ENCODE data around the gene CCNL2.
"Not testable (repeated sequence)": the region's sequence is repeated elsewhere in the genome, so short reads cannot be mapped to it uniquely, and the experiment has no call there.

CCNL2 gene

DNA sequence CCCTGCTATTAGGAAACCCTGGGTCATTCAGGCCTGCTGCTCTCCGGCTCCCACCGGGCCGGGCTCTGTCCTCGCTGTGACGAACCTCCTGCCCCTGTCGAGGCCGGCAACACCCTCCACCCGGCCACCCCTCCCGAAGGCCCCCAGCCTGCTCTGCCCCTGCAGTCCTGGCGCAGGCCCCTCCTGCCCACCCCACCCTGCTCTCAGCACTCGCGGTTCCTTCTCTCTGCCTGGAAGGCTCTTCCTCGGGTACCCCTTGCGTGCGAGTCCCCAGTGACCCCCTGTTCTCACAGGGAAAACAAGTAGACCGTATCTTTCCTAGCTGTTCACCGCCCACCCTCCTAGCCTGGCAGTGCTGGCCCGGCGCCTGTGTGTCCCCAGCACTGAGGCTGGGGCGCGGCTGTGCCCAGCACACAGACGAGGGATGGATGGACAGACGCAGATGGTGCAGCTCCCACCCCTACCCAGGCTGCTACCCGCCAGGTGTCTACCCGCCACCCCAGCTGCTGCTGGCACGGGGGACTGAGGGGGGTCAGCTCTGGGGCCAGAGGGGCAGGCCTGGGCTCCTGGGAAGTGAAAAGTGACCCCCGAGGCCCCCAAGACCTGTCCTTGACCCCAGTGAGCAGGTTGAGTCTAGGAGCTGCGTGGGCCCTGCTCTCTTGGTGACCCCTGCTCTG, 33.3 kb upstream of the CCNL2 start:
- DNase-seq = no peak

DNA sequence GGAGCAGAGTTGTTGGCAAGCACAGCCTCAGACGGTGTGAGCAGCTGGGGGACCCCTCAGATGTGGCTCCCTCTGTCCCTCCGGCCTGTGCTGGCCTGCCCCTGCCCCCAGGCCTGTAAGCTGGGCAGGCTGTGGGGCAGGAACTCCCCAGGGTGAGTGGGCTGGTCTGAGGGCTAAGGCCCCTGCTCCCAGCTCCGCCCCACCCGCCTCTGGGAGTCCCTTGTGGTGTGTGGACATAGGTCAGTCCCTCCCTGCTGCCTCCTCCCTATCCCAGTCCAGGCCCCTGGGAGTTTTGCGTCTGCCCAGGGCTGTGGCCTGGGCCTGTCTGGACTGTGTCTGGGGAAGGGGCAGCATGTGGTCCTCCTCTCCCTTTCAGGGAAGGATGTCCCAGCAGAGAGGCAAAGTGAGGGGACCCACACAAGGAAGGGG, 32.7 kb upstream of the CCNL2 start:
- no peak for DNase-seq

DNA sequence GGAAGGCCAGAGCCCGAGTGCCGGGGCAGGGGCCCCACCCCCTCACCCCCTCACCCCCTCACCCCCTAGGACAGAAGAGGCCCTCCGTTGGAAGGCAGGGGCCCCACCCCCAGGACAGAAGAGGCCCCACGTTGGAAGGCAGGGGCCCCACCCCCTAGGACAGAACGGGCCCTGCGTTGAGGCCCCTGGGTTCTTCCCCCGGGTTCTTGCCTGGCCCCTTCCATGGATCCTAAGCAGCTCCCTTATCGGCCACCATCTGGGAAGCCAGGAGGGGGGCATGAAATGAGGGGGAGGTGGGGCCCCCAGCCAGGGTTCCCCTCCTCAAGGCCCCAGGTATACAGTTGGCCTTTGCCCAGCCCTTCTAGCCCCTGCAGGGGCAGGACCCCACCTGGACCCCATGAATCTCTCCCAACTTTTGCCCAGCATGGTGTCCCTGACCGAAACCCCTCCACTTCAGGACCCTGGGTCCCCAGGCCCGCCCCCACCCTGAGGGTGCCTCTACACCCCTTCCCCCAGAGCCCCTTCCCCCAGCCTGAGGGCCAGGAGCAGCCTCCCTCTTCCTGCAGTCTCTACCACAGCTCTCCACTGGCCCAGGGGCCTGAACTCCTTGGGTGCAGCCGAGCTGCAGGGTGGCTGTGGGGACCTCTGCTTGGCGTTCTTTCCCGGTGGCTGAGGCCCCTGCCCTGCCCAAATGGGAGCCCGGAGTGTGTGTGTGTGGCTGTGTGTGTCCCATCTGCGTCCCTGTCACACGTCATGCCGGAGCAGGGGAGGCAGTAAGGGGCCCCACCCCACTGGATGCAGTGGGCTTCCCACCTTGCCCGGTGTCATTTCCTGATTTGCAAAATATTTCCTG, 32.1 kb upstream of the CCNL2 start:
- no peak for DNase-seq

DNA sequence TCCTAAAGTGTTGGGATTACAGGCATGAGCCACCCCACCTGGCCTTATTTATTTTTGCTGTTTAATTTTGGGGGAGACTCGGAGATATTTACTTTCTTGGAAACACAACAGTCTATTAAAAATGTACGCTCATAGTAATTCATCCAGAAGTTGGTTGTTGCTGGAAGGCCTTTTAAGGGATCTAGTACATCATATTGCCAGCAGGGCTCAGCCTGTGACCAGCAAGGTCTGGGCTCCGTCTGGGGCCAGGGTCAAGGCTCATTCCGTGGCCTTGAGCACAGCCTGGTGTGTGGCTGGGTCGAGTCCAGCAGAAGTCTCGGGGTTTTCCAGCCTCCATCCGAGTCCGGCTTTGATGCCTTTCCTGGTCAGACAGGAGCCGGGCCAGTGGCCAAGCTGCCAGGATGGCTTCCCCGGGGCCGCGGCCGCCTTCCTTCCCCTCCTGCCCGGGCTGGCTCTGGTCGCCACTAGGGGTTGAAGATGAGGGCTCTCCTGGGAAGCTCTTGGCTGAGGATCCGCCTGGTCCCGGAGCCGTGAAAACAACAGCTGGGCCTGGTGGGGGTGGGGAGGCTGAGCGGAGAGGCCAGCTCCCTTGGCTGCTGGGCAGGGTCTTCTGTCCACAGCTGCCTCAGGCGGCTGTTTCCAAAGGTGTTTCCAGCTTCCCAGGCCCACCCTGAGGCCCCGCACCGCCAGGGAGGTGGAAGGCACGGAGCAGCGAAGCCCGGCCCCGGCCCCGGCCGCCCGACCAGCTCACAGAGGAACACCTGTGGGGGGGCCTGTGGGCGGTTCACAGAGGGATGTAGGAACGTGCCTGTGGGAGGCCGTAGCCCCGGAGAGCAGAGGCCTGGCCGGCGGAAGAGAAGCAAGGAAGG, 31.2 kb upstream of the CCNL2 start:
- no peak for DNase-seq

DNA sequence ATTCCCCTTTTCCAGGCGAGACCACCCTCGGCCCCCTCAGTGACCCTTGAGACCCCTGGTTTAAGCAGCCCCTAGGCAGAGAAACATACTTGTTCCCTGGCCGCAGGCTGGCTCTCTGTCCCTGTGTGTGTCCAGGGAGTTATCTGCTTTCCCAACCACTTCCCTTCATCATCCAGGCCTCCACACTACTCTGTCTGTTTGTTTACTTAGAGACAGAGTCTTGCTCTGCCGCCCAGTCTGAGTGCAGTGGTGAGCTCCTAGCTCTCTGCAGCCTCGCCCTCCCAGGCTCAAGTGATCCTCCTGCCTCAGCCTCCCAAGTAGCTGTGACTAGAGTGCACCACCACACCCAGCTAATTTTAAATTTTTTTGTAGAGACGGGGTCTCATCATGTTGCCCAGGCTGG, 30.5 kb upstream of the CCNL2 start:
- DNase-seq = no peak

DNA sequence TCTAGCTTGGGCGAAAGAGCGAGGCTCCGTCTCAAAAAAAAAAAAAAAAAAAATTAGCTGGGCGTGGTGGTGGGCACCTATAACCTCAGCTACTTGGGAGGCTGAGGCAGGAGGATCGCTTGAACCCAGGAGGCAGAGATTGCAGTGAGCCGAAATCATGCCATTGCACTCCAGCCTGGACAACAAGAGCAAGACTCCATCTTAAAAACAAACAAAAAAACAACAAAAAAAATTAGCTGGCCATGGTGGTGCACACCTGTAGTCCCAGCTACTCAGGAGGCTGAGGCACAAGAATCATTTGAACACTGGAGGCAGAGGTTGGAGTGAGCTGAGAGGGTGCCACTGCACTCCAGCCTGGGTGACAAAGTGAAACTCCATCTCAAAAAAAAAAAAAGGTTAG, 29.8 kb upstream of the CCNL2 start:
- not testable (repeated sequence) for DNase-seq

DNA sequence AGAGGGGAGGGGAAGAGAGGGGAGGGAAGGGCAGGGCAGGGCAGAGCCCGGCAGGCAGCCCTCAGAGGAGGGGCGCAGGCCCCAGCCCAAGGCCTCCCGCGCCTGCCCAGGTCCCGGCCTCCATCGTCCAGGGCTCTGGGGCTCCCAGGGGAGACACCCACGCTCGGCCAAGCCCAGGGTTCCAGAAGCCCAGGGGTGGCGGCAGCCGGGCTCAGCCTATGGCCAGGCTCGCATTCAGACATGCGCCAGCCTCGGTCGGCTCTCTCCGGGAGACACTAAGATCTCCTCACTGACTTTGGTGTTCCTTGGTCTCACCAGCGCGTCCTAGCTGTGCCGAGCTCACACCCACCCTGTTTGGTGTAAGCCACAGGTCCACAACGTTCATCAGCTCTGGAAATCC, 29.0 kb upstream of the CCNL2 start:
- DNase-seq = no peak

DNA sequence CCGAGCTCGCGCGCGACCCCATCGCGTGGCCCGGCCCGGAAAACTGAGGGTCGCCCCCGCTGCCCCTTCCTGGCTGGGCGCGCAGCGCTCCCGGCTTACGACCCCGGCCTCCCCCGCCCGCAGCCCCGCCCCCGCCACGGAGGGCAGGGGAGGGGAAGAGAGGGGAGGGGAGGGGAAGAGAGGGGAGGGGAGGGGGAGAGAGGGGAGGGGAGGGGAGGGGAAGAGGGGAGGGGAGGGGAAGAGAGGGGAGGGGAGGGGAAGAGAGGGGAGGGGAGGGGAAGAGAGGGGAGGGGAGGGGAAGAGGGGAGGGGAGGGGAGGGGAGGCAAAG, 28.6 kb upstream of the CCNL2 start:
- no peak for DNase-seq

DNA sequence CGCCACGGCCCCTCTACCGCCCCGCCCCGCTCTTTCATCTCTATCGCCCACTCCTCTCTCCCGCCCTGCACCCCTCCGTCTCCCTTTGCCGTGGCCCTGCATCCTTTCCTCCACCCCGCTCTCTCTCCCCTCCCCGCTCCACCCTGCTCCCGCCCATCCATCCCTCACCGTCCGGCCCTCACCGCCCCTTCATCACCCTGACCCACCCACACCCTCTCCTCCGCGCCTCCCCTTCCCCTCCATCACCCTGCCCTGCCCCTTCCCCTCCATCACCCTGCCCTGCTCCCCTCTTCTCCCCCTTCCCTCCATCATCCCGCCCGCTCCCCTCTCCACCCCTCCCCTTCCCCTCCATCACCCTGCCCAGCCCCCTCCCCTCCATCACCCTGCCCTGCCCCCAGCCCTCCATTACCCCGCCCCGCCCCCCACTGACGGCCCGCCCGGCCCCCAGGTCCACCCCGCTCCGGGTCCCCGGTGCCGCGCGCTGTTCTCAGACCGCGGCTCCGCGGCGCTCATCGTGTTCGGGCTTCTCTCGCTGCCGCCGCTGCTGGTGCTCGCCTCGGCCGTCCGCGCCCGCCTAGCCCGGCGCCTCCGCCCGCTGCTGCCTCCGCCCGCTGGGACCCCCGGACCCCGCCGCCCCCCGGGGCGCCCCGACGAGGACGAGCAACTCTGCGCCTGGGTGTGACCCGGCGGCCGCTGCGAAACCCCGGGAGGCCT, 28.1 kb upstream of the CCNL2 start:
- no peak for DNase-seq

DNA sequence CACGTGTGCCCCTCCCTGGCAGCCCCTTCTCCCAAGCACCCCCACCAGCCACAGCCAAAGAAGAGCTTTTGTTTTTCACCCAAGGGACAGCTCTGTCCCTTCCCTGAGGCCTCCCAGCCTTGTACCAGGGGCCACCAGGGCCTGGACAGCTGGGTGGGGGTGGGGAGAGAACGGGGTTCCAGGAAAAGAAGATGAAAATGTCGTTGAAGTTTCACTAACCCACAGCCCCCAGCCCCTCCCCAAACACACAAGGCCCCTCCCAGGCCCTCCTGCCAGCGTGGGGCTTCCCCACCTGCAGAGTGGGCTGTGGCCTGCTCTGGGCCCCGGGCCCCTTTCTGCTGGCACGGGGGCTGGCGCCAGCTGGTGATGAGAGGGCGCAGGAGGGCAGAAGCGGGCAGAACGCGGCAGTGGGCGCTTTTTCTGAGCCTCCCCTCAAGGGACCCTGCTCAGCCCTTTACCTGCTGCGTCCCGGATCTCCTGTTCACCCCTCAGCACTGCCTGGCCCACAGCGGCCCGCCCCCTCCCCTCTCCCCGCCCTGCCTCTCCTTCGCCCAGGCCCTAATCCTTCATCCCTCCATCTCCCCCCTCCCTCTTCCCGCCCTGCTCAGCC, 27.5 kb upstream of the CCNL2 start:
- no peak for DNase-seq

DNA sequence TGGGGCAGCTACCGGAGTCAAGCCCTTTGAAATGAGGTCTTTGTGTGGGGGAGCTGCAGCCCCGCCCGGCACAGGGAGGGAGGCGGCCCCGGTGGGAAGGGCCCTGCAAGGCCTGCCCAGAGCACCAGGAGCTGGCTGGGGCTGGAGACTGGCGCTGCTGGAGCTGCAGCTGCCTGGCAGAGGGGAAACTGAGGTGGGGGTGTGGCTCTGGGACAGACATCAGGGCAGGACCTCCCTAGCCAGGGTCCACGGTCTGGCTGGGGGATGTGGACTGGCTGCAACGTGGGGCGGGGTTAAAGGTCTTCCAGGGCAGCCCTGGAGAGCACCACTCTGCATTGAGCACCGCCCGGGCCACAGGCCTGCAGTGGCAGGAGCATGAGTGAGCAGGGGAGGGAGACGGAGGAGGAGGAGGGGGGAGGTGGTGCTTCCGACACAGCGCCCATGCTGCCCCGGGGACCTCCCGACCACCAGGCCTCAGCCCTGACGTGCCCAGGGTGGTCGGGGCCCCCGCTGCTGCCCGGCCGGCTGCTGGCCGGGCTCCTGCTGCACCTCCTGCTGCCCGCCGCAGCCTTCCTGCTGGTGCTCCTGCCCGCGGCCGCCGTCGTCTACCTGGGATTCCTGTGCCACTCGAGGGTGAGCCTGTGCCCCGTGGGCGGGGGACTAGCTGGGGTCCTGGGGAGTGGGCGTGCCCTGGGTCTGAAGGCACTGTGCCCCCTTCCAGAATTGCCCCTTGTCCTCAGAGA, 26.8 kb upstream of the CCNL2 start:
- no peak for DNase-seq

DNA sequence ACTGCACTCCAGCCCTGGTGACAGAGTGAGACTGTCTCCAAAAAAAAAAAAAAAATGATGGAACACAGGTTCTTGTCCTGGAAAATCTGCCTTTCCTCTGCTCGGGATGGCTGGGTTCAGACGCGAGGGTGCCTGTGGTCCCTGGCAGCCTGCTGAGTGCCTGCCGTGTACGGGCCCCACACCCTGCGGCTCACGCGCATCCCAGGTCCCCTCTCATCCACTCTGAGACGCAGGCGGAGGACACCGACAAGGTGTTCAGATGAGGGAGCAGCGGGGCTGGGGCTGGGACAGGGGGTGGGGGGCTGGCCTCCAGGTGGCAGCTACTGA, 26.3 kb upstream of the CCNL2 start:
- no peak for DNase-seq

DNA sequence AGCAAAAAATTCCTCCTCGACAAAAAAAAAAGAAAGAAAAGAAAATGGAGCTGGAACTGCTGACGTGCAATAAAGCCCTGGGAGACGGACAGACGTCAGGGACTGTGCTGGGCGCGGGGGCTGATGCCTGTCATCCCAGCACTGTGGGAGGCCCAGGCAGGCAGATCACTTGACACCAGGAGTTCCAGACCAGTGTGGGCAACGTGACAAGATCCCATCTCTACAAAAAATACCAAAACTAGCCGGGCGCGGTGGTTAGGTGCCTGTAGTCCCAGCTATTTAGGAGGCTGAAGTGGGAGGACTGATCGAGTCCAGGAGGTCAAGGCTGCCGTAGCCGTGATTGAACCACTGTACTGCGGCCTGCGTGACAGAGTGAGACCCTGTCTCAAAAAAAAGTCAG, 25.6 kb upstream of the CCNL2 start:
- DNase-seq = no peak

DNA sequence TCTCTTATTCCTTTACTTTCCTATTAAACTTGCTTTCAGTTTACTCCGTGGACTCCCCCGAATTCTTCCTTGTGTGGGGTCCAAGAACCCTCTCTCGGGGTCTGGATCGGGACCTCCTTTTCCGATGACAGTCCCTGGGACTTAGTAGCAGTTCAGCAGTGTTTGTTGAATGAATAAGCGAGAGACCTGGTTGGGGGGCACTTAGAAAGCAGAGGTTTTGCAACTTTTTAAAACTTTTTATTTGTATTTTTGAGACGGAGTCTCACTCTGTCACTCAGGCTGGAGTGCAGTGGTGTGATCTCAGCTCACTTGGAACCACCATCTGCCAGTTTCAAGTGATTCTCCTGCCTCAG, 24.1 kb upstream of the CCNL2 start:
- no peak for DNase-seq

DNA sequence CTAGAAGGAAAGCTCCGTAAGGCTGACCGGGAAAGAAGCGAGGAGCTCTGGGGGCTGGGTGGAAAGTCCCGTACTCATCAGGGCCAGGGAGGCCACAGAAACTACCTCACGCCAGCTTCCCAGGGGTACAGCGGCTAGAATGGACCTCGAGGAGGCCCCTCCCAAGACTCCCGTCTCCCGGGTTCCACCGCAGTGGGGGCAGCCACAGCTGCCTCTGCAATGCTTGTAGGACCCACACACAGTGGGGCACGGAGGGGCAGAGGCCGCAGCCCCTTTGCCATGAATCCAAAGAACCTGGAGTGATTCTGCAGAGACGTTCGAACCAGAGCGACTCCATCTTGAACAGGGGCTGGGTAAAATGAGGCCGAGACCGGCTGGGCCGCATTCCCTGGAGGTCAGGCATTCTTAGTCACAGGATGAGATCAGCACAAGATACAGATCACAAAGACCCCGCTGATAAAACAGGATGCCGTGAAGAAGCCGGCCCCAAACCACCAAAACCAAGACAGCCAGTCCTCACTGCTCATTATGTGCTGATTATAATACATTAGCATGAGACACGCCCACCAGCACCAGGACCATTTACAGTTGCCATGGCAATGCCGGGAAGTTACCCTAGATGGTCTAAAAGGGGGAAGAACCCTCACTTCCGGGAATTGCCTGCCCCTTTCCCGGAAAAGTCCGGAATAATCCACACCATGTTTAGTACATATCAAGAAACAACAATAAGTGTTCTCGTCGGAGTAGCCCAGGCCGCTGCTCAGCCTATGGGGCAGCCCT, 23.5 kb upstream of the CCNL2 start:
- no peak for DNase-seq

DNA sequence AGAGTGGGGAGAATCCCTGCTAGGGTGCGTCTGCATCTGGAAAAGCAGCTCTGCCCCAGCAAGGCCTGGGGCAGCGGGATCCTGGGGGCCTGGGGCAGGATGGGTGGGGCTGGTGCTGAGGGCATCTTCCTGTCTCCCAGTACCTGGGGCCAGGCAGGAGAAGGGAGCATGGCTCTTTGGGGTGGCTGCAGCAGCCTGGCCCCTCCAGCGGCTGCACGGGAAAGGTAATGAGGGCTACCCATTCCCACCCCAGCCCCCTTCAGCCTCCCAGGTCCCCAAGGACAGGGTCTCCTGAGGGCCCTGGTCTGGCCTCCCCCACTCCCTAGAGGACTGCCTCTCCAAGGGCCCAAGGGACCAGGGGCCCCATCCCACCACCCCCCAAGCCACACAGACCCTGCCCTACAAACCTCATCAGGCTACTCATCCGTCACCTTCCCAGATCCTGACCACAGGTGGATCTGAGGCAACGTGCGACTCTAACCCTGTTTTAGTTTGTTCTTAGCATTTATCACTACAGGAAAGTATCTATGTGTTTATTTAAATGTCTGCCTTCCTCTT, 22.9 kb upstream of the CCNL2 start:
- no peak for DNase-seq

DNA sequence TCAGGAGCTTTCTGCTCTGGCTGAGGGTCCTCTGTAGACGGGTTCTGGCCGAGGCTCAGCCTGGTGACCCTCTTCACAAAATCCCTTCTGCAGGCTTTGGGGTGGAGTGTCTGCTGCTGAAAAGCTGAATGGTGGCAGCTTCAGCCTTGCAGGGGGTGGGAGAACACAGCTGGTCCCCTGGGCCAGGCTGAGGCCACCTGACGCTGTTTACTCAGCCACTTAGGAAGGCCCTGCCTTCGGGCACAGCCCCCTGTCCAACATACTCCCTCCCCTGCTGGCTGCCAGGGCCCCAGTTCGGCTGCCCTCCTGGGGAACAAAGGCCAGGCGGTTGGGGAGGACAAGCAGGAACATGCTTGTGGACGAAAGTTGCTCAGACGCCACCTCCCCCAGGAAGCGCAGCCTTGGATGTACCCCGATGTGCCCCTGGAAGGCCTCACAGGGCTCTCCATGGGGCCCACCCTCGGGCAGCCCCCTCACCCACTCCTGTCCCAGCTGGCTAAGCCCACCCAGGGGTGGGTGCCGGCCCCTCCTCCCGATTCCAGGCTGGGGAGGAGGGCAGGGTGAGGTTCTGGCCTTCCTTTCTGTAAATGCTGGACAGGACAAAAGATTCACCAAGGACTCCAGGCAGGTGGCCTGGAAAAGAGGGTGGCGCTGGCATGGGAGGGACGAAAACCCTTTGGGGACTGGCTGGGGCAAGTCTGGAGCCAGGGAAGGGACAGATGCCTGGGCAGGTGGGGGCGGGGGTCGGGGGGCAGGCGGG, 22.2 kb upstream of the CCNL2 start, which contains the start of gene ANKRD65:
ANKRD65 (minus strand) TSS at position 130 of the 760 bp plus-strand sequence. CDS start 271 bp downstream, outside the sequence.
- no peak for DNase-seq

DNA sequence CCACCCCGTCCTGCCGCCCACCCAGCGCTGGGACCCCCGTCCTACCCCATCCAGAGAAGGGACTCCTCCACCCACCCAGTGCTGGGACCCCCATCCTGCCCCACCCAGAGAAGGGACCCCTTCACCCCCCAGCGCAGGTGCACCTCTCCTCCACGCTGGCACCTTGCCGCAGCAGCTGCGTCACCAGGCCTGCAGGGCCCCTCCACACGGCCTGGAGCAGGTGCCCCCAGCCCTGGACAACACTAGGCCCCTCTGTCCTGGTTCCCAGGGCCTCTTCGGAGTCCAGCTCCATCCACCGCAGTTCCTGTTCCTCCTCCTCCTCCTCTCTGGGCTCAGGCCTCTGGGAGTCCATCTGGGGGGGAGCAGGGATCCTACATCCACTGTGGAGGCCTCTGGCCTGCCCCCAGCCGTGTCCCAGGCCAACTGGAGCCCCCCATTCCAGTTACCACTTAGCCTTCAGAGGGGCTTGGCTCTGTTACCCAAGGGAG, 21.6 kb upstream of the CCNL2 start:
- DNase-seq = no peak

DNA sequence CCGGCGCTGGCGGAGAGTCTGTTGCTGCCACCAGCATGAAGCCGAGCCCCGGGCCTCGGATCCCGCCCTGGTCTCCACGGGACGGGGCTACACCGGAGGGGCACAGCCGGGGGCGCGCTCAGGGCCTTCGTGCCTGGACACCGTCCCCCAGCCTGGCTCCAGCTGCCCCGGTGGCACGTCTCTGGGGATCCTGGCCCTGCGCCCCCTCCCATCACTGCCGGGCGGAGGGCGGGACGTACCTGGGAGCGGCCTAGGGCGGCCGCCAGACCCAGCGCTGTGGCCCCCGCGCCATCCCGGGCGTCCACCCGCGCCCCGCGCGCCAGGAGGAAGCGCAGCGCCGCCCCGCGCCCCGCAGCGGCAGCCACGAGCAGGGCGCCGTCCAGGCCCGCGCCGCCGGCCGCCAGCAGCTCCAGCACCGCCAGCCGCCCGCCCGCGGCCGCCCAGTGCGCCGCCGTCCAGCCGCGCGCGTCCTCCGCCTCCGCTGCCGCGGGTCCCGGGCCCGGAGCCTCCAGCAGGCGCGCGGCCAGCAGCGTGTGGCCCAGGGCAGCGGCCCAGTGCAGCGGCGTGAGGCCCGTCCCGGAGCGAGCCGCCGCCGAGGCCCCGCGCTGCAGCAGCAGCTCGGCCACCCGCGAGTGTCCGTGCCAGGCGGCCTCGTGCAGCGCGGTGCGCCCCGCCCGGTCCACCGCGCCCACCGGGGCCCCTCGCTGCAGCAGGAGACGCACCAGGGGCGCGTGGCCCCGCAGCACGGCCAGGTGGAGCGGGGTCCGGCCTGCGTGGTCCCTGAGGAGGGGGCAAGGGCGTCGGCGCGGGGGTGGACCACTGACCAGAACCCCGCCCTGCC, 20.9 kb upstream of the CCNL2 start:
- no peak for DNase-seq

All from cortex of kidney (tissue), 1 donor.